K562 (cell line): ENCODE data around the gene FAM151A. TPM values are rescaled to one million over a fixed set of nuclear protein-coding genes. Genes with fewer than 3 reads are reported as not detected.

ENCODE experiments used
- BRD9 ChIP-seq: fragments of 450-650 bp; IDR thresholded peaks from 2 replicates; pipeline ENCODE4 v1.6.1; 2018; ENCODE audit warnings: low read depth; ENCODE audit not compliant: partially characterized antibody
- CCAR2 ChIP-seq: fragments of 200-400 bp; formaldehyde crosslinking; IDR thresholded peaks from 2 replicates; pipeline ENCODE4 v1.6.1; 2017; ENCODE audit warnings: mild to moderate bottlenecking, low read depth, low read length
- CREB3 ChIP-seq: fragments of 450-650 bp; conservative IDR thresholded peaks from 2 replicates; pipeline ENCODE4 v1.6.1; 2016; ENCODE audit warnings: missing genetic modification characterization, low read depth, mild to moderate bottlenecking, missing compliant biosample characterization, moderate library complexity
- CREB5 ChIP-seq: fragments of 250-450 bp; sonication (Bioruptor Pico); IDR thresholded peaks from 2 replicates; pipeline ENCODE4 v1.5.0; 2020; ENCODE audit warnings: mild to moderate bottlenecking
- CTBP1 ChIP-seq: fragments of 450-650 bp; IDR thresholded peaks from 2 replicates; pipeline ENCODE4 v1.6.1; 2016; ENCODE audit warnings: borderline replicate concordance
- DDX20 ChIP-seq: fragments of 450-650 bp; IDR thresholded peaks from 2 replicates; pipeline ENCODE4 v1.6.1; 2016; ENCODE audit warnings: missing genetic modification characterization, low read depth, mild to moderate bottlenecking, missing compliant biosample characterization, moderate library complexity
- ELF4 ChIP-seq: fragments of 450-650 bp; formaldehyde crosslinking; IDR thresholded peaks from 2 replicates; pipeline ENCODE4 v1.4.0; 2022; ENCODE audit warnings: missing genetic modification characterization
- ETV1 ChIP-seq: fragments of 450-650 bp; conservative IDR thresholded peaks from 2 replicates; pipeline ENCODE4 v1.6.1; 2016; ENCODE audit warnings: missing genetic modification characterization, control low read depth, low read depth, missing compliant biosample characterization
- IRF9 ChIP-seq: fragments of 450-650 bp; IDR thresholded peaks from 2 replicates; pipeline ENCODE4 v1.6.1; 2016; ENCODE audit warnings: missing biosample characterization, missing genetic modification characterization
- KDM2B ChIP-seq: fragments of 250-450 bp; sonication (Bioruptor Pico); IDR thresholded peaks from 2 replicates; pipeline ENCODE4 v1.8.0; 2021; ENCODE audit warnings: mild to moderate bottlenecking, moderate library complexity
- NFIC ChIP-seq: fragments of 450-650 bp; IDR thresholded peaks from 2 replicates; pipeline ENCODE4 v1.6.1; 2017; ENCODE audit warnings: mild to moderate bottlenecking, inconsistent platforms
- NONO ChIP-seq, 2 experiments: fragments of 200-400 bp in 1 of 2; fragments of 450-650 bp in 1 of 2; formaldehyde crosslinking in 1 of 2; IDR thresholded peaks; 2 replicates each; pipeline ENCODE4 v1.6.1; 2017; ENCODE audit warnings: low read depth in 2 of 2, mild to moderate bottlenecking in 2 of 2, moderate library complexity in 2 of 2, low read length in 1 of 2
- NR4A1 ChIP-seq, 2 experiments: fragments of 250-450 bp in 1 of 2; fragments of 450-650 bp in 1 of 2; sonication (Bioruptor Pico) in 1 of 2; IDR thresholded peaks; 2 replicates each; pipeline versions ENCODE4 v1.4.0 to v1.6.1; 2016 to 2020; ENCODE audit warnings: mild to moderate bottlenecking in 2 of 2, missing compliant biosample characterization in 1 of 2, missing genetic modification characterization in 1 of 2, moderate library complexity in 1 of 2
- PURB ChIP-seq: sonication (generic); formaldehyde crosslinking; IDR thresholded peaks from 2 replicates; pipeline ENCODE4 v1.9.0; 2021; ENCODE audit warnings: low read depth, mild to moderate bottlenecking, missing genetic modification reagents
- STAT6 ChIP-seq: sonication (generic); formaldehyde crosslinking; IDR thresholded peaks from 2 replicates; pipeline ENCODE4 v1.8.1; 2023; ENCODE audit warnings: mild to moderate bottlenecking, missing genetic modification reagents
- ZBTB26 ChIP-seq: fragments of 450-650 bp; formaldehyde crosslinking; IDR thresholded peaks from 2 replicates; pipeline ENCODE4 v1.4.0; 2022; ENCODE audit warnings: missing genetic modification characterization
- ZNF449 ChIP-seq: fragments of 250-450 bp; sonication (Bioruptor Pico); IDR thresholded peaks from 2 replicates; pipeline ENCODE4 v1.8.0; 2022; ENCODE audit warnings: moderate library complexity, mild to moderate bottlenecking, inconsistent platforms
- ZNF780A ChIP-seq: fragments of 250-450 bp; sonication (Bioruptor Pico); IDR thresholded peaks from 2 replicates; pipeline ENCODE4 v1.5.0; 2021; ENCODE audit warnings: mild to moderate bottlenecking
- polyA plus RNA-seq, 8 experiments: library from polyadenylated mRNA; depleted of rRNA in 4 of 8; stranded (reverse) in 5 of 8; unstranded in 3 of 8; fragments of >200 nt; fragmentation: Nextera tagmentation in 2 of 8; fragmentation: Illumina TruSeq in 1 of 8; extraction: Ambion mirVana in 2 of 8; extraction: Trizol in 1 of 8; gene quantifications; 2 replicates each; pipeline versions ENCODE4 v1.2.1 to v1.2.3, GENCODE V29; 2011 to 2014; ENCODE audit warnings: inconsistent platforms in 1 of 8, missing spikeins in 1 of 8
- total RNA-seq, 7 experiments: library from RNA; depleted of rRNA in 6 of 7; stranded (reverse); fragments of >200 nt in 6 of 7; fragmentation: Illumina TruSeq in 2 of 7; extraction: Trizol in 2 of 7; gene quantifications; 2 replicates each; pipeline versions ENCODE4 v1.2.1 to v1.2.3, GENCODE V29; 2011 to 2021; ENCODE audit warnings: low replicate concordance in 1 of 7

The FAM151A gene
- total and polyA plus RNA-seq, 9 of the 15 experiments (the other 6 are each of a cell fraction or from before 2014, with no cell fraction given) = not detected

GRCh38 chr1:54671985-54672608, 48.8 kb upstream of the FAM151A start (continued):
- TF ChIP-seq IRF9 (no peak), ETV1 (tag) (peak; percentile 49; the same call in 1 of the 2 replicates), CCAR2 (no peak), ZNF449 (CRISPR knock-in tag) (no peak), ELF4 (CRISPR knock-in tag) (no peak), PURB (CRISPR knock-in tag) (no peak), NONO (IDR thresholded peaks at IDR 0.05; ENCODE audit: low read depth in 2 of 2, low read length in 1 of 2) (no peak), NFIC (no peak), CREB3 (no peak), DDX20 (tag) (no peak), ZBTB26 (CRISPR knock-in tag) (no peak), BRD9 (no peak), CREB5 (CRISPR knock-in tag) (no peak), KDM2B (CRISPR knock-in tag) (no peak), STAT6 (CRISPR knock-in tag) (no peak), CTBP1 (no peak), NR4A1 (CRISPR knock-in tag; IDR thresholded peaks at IDR 0.05) (no peak), NR4A1 (tag; IDR thresholded peaks at IDR 0.05) (no peak), ZNF780A (CRISPR knock-in tag) (no peak)
